ENCODE data around the gene STAP2.

Gene STAP2

GRCh38 chr19:4303819-4304537, 34.6 kb downstream of the STAP2 start:
- no peak overlapping the region for H3K4me3 ChIP-seq (ENCODE audit: control insufficient read depth, low read depth, low read length)
- no peak for DNase-seq (ENCODE audit: low read depth)
- TF ChIP-seq CTCF (conservative IDR thresholded peaks at IDR 0.05; ENCODE audit: control insufficient read depth, insufficient read depth, low read depth, low read length), result no peak

- TF ChIP-seq CTCF (conservative IDR thresholded peaks at IDR 0.05; ENCODE audit: control insufficient read depth, insufficient read depth, low read depth, low read length), result no peak
- H3K4me3 ChIP-seq (ENCODE audit: control insufficient read depth, low read depth, low read length), result no peak within 1 kb of the TSS
- no peak for DNase-seq (ENCODE audit: low read depth)
Observed at GRCh38 chr19:4302243-4302640, 36.4 kb downstream of the STAP2 start, which contains the start of gene TMIGD2. Gene TMIGD2 (minus strand): TSS chr19:4302389. CDS start chr19:4302385, 4 bp downstream.

- no peak for TF ChIP-seq CTCF (conservative IDR thresholded peaks at IDR 0.05; ENCODE audit: control insufficient read depth, insufficient read depth, low read depth, low read length)
- no peak for DNase-seq (ENCODE audit: low read depth)
- no peak overlapping the region for H3K4me3 ChIP-seq (ENCODE audit: control insufficient read depth, low read depth, low read length)
Observed at GRCh38 chr19:4301590-4302242, 36.9 kb downstream of the STAP2 start.

- no peak overlapping the region for H3K4me3 ChIP-seq (ENCODE audit: control insufficient read depth, low read depth, low read length)
- no peak for TF ChIP-seq CTCF (conservative IDR thresholded peaks at IDR 0.05; ENCODE audit: control insufficient read depth, insufficient read depth, low read depth, low read length)
- DNase-seq (ENCODE audit: low read depth), result no peak
Observed at GRCh38 chr19:4300589-4300988, 38.0 kb downstream of the STAP2 start.

- no peak for DNase-seq (ENCODE audit: low read depth)
- H3K4me3 ChIP-seq (ENCODE audit: control insufficient read depth, low read depth, low read length), result no peak overlapping the region
- no peak for TF ChIP-seq CTCF (conservative IDR thresholded peaks at IDR 0.05; ENCODE audit: control insufficient read depth, insufficient read depth, low read depth, low read length)
Observed at GRCh38 chr19:4298810-4299550, 39.6 kb downstream of the STAP2 start.

- TF ChIP-seq CTCF (conservative IDR thresholded peaks at IDR 0.05; ENCODE audit: control insufficient read depth, insufficient read depth, low read depth, low read length), result no peak
- no peak overlapping the region for H3K4me3 ChIP-seq (ENCODE audit: control insufficient read depth, low read depth, low read length)
- DNase-seq (ENCODE audit: low read depth), result no peak
Observed at GRCh38 chr19:4297901-4298809, 40.5 kb downstream of the STAP2 start.
